Measurements from ENCODE around the gene VPS37C. TPM values are rescaled to one million over a fixed set of nuclear protein-coding genes. Genes with fewer than 3 reads are reported as not detected.

Gene VPS37C
- polyA plus RNA-seq, 1 of the 3 experiments (the other 2 are of a cell fraction) = 15.2 TPM

DNA sequence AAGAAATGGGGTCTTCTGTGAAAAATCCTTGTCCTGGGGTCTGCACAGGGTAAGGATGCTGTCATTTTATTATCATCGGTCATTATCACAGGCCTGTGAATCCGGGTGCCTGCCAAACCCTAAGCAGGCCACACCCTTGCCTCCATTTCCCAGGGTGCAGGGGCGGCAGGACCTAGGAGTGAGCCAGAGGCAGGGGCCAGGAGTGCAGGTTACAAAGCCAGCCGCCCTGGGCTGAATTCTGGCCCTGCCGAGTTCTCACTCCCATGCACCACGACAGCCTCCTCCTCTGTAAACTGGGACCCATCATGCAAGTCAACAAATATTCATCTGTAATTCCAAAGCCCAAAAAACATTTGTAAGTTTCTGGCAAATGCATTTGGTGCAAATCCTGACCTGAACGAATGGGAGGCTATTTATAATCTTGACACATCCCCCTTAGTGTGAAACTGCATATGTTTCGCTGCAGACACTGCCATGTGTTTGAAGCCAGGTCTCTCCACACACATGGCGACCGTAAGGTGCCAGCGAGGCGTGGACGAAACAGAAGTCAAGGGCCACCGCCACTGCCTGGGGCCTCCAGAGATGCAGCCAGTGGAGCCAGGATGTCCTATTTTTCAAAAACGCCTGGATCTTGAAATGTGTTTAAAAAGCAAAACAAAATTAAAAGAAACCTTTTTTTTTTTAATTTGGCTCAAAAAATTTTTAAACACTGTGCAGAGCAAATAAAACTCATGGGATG is 52.2 kb downstream of the VPS37C start:
- Histone ChIP-seq H3K4me2 (no peak overlapping the region), H3K9me2 (no peaks in the 10 kb centered on the region), H3K27ac (ENCODE audit: low read depth in 2 of 2, low read length in 1 of 2) (no peak overlapping the region), H3K9ac (no peak overlapping the region), H3K27me3 (ENCODE audit: insufficient read depth) (no peaks in the 10 kb centered on the region), H4K20me1 (ENCODE audit: insufficient read depth) (no peaks in the 10 kb centered on the region), H3K4me3 (ENCODE audit: low read depth in 2 of 2, low read length in 1 of 2) (no peak overlapping the region), H3F3A (replicated peaks; ENCODE audit: insufficient read depth) (no peaks in the 10 kb centered on the region), H3K79me2 (ENCODE audit: insufficient read depth) (no peaks in the 10 kb centered on the region), H3K9me3 (no peaks in the 10 kb centered on the region), H3K36me3 (replicated peaks in 1 of 2; ENCODE audit: control insufficient read depth in 1 of 2, insufficient read depth in 2 of 2, low read length in 1 of 2) (no peaks in the 10 kb centered on the region), H2AFZ (ENCODE audit: low read depth) (no peak overlapping the region), H3K4me1 (ENCODE audit: control insufficient read depth in 1 of 2, insufficient read depth in 2 of 2, low read depth in 1 of 2, low read length in 1 of 2) (no peaks in the 10 kb centered on the region; a peak in 1 of 4 replicates)
- ChIA-PET POLR2A (no interaction called here), CTCF (interaction anchor here (1.2 to 2.9 kb wide), 2 partner anchors 21 kb away, joined by 3 to 16 read pairs; no protein-coding TSS in a partner anchor)
- no peak for DNase-seq
- TF ChIP-seq, protein P1, sequence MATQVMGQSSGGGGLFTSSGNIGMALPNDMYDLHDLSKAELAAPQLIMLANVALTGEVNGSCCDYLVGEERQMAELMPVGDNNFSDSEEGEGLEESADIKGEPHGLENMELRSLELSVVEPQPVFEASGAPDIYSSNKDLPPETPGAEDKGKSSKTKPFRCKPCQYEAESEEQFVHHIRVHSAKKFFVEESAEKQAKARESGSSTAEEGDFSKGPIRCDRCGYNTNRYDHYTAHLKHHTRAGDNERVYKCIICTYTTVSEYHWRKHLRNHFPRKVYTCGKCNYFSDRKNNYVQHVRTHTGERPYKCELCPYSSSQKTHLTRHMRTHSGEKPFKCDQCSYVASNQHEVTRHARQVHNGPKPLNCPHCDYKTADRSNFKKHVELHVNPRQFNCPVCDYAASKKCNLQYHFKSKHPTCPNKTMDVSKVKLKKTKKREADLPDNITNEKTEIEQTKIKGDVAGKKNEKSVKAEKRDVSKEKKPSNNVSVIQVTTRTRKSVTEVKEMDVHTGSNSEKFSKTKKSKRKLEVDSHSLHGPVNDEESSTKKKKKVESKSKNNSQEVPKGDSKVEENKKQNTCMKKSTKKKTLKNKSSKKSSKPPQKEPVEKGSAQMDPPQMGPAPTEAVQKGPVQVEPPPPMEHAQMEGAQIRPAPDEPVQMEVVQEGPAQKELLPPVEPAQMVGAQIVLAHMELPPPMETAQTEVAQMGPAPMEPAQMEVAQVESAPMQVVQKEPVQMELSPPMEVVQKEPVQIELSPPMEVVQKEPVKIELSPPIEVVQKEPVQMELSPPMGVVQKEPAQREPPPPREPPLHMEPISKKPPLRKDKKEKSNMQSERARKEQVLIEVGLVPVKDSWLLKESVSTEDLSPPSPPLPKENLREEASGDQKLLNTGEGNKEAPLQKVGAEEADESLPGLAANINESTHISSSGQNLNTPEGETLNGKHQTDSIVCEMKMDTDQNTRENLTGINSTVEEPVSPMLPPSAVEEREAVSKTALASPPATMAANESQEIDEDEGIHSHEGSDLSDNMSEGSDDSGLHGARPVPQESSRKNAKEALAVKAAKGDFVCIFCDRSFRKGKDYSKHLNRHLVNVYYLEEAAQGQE (IDR thresholded peaks at IDR 0.05; ENCODE audit: low read depth, low read length) = no peak
- 68% methylated on average over 15 of the region's 15 CpGs for WGBS (ENCODE audit: low lambda C conversion rate)

DNA sequence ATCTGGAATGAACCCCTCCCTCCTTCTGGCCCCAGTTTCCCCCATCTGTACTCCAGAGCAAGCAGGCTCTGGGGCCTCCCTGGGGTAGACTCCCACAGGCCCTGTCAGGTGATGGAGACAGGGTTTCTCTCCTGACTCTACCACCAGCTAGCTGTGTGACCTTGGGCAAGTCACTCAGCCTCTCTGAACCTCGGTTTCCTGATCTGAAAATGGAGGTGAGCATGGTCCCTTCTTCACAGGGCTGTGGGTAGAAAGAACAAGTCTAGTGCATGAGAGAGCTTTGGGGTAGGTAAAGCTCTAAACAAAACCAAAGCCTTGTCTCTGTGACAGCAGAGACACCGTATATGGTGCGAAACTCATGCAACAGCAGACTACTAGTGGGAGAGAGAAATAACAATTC is 53.3 kb downstream of the VPS37C start:
- Histone ChIP-seq H3K9ac (no peak overlapping the region), H4K20me1 (ENCODE audit: insufficient read depth) (no peaks in the 10 kb centered on the region), H3K36me3 (replicated peaks in 1 of 2; ENCODE audit: control insufficient read depth in 1 of 2, insufficient read depth in 2 of 2, low read length in 1 of 2) (no peaks in the 10 kb centered on the region), H3K4me3 (ENCODE audit: low read depth in 2 of 2, low read length in 1 of 2) (no peak overlapping the region), H3K4me1 (ENCODE audit: control insufficient read depth in 1 of 2, insufficient read depth in 2 of 2, low read depth in 1 of 2, low read length in 1 of 2) (no peaks in the 10 kb centered on the region; a peak in 1 of 4 replicates), H3K4me2 (no peak overlapping the region), H3K27ac (ENCODE audit: low read depth in 2 of 2, low read length in 1 of 2) (no peak overlapping the region), H3K9me3 (no peaks in the 10 kb centered on the region), H3F3A (replicated peaks; ENCODE audit: insufficient read depth) (no peaks in the 10 kb centered on the region), H3K27me3 (ENCODE audit: insufficient read depth) (no peaks in the 10 kb centered on the region), H3K79me2 (ENCODE audit: insufficient read depth) (no peaks in the 10 kb centered on the region), H2AFZ (ENCODE audit: low read depth) (no peak overlapping the region), H3K9me2 (no peaks in the 10 kb centered on the region)
- TF ChIP-seq RFX5 (IDR thresholded peaks at IDR 0.05; ENCODE audit: low read length) (no peak), TEAD4 (IDR thresholded peaks at IDR 0.05; ENCODE audit: borderline replicate concordance, insufficient read depth) (no peak), FOXM1 (IDR thresholded peaks at IDR 0.05; ENCODE audit: low read depth) (no peak)
- POLR2A ChIA-PET = no interaction called here
- DNase-seq = no peak
- 63% methylated on average over 3 of the region's 3 CpGs for WGBS (ENCODE audit: low lambda C conversion rate)
- CTCF ChIA-PET = no interaction called here

GRCh38 chr11:61106894-61107470 is 54.2 kb downstream of the VPS37C start:
- Histone ChIP-seq H3K9me3 (no peaks in the 10 kb centered on the region), H3K27ac (ENCODE audit: low read depth in 2 of 2, low read length in 1 of 2) (no peak overlapping the region), H3K4me2 (no peak overlapping the region), H3K36me3 (replicated peaks in 1 of 2; ENCODE audit: control insufficient read depth in 1 of 2, insufficient read depth in 2 of 2, low read length in 1 of 2) (no peaks in the 10 kb centered on the region), H3K4me1 (ENCODE audit: control insufficient read depth in 1 of 2, insufficient read depth in 2 of 2, low read depth in 1 of 2, low read length in 1 of 2) (no peaks in the 10 kb centered on the region; a peak in 1 of 4 replicates), H3K4me3 (ENCODE audit: low read depth in 2 of 2, low read length in 1 of 2) (no peak overlapping the region), H3F3A (replicated peaks; ENCODE audit: insufficient read depth) (no peaks in the 10 kb centered on the region), H3K9ac (no peak overlapping the region), H3K9me2 (no peaks in the 10 kb centered on the region), H2AFZ (ENCODE audit: low read depth) (no peak overlapping the region), H3K79me2 (ENCODE audit: insufficient read depth) (no peaks in the 10 kb centered on the region), H3K27me3 (ENCODE audit: insufficient read depth) (no peaks in the 10 kb centered on the region), H4K20me1 (ENCODE audit: insufficient read depth) (no peaks in the 10 kb centered on the region)
- CTCF ChIA-PET = no interaction called here
- POLR2A ChIA-PET = no interaction called here
- 71% methylated on average over 11 of the region's 11 CpGs for WGBS (ENCODE audit: low lambda C conversion rate)
- DNase-seq = no peak
- TF ChIP-seq FOXJ3 (CRISPR knock-in tag; IDR thresholded peaks at IDR 0.05) (no peak), ZBTB33 (IDR thresholded peaks at IDR 0.05; ENCODE audit: borderline replicate concordance, low read depth) (no peak), CHD2 (IDR thresholded peaks at IDR 0.05; ENCODE audit: low read length, partially characterized antibody) (no peak)
